ENCODE results near the gene FCHSD2.
"Not testable (repeated sequence)": the region's sequence is repeated elsewhere in the genome, so short reads cannot be mapped to it uniquely, and the experiment has no call there.

FCHSD2 gene

DNA sequence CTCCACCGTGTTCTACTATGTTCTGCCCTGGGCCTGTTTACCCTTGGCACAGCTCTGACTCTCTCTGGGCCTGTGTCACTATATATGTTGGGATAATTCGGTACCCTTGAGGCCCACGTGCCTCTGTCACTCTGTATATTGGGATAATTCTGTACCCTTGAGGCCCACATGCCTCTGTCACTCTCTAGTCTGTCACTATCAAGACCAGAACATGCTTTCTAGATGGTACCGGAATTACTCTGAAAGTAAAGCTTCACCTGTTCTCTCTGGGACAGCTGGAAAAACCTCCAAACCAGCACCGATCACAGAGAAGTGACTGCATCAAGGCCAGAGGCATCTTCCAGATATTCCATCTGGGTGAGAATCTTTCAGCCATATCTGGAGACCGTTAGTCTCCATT is 9.3 kb upstream of the FCHSD2 start:
- no peak for DNase-seq (ENCODE audit: low read depth in 2 of 2)

- no peak for DNase-seq (ENCODE audit: low read depth in 2 of 2)
Observed at GRCh38 chr11:73149105-73149504, 7.0 kb upstream of the FCHSD2 start.

GRCh38 chr11:73147771-73148681 is 5.9 kb upstream of the FCHSD2 start:
- DNase-seq (ENCODE audit: low read depth in 2 of 2), result no peak

- DNase-seq (ENCODE audit: low read depth in 2 of 2), result no peak
Observed at GRCh38 chr11:73145986-73146575, 4.0 kb upstream of the FCHSD2 start.

- no peak for DNase-seq (ENCODE audit: low read depth in 2 of 2)
Observed at GRCh38 chr11:73143126-73143838, 1.2 kb upstream of the FCHSD2 start.

DNA sequence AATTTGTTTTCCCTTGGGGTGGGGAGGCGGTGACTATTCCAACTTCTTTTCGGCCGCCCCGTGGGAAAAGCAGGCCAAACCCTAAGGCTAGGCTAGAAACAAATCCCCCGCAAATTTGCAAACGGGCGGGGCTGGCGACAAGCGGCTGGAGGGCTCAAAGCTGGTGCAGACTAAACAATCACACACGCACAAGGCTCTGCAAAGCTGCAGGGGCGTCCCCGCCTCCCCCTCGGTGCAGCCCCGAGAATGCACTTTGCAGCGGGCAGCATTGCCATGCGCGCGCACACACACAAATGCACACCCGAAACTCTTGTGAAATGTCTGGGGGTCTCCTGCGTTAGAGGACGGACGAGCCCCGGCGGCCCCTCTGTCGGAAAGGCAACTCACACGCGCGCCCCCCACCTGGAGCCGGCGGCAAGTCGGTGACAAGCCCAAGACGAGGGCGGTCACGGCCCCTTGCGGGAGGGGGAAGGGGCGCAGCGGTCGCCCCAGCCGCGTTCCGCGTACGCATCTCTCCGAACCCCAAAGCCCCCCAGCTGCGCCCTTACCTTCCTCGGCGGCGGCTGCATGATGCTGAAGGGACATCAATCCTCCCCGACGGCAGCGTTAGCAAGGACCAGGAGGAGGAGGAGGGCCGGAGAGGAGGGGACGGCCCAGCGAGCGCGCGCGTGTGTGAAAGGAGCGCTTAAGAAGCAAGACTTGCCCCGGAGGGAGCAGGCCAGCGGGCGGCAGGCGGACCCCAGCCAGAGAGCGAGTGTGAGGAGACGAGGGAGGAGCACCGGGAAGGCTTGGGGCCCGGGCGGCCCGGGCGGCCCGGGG is 600 bp downstream of the FCHSD2 start:
- DNase-seq (ENCODE audit: low read depth in 2 of 2), result peak; percentile 26 to 29

- DNase-seq (ENCODE audit: low read depth in 2 of 2), result peak in 1 of 2 experiments; percentile 28
Observed at GRCh38 chr11:73141031-73141308, 1.1 kb downstream of the FCHSD2 start.

DNA sequence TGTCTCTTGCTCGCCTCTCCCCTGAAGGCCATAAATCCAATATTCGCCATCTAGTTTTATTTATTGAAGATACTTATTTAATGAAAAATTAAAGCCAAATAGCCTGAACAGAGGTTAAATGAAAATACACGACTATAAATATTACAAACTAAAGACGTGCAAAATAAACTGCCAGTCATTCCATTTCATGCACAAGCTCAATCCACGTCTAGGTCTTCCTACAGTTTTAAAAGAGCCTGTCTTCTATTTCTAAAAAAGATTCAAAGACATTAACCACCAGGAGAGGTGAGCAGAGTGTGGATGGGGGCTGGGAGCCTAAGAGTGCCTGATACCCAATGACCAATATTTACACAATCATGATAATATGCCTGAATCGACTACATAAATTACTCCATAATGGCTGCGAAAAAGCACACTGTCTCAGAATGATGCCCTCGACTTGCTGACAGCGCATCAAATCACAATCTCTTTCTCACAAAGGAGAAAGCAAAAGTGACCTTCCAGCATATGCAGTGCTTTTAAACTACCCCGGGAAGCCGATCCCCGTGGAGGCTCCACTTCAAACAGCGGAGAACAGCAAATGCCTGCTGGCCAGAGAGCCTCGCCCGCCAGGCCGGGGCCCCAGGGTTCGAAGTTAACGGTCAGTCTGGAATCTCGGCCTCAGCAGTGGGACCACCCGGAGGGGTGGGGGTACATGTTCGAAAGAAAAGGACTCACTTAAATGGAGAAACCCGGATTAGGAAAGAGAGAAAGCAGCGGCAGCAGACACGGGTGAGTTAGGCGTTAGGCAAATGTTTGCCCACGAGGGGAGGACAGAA is 1.7 kb downstream of the FCHSD2 start:
- no peak for DNase-seq (ENCODE audit: low read depth in 2 of 2)

GRCh38 chr11:73139476-73140198 is 2.5 kb downstream of the FCHSD2 start:
- no peak for DNase-seq (ENCODE audit: low read depth in 2 of 2)

DNA sequence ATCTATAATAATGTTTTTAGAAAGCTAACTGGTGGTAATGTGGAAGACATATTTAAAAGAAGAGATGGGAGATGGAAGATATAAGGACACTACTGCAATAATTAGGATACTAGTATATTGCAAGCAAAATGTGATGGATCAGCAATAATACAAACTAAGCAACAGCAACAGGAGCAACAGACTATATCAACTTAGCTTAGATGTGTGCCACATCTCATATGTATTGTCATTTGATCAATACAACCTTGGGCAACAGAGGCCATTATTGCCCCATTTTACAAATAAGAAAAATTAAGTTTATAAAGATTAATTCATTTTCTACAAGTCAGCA is 4.2 kb downstream of the FCHSD2 start:
- DNase-seq (ENCODE audit: low read depth in 2 of 2), result no peak

GRCh38 chr11:73137262-73137943 is 4.7 kb downstream of the FCHSD2 start:
- DNase-seq (ENCODE audit: low read depth in 2 of 2), result no peak

GRCh38 chr11:73136722-73137121 is 5.4 kb downstream of the FCHSD2 start:
- DNase-seq (ENCODE audit: low read depth in 2 of 2), result not testable (repeated sequence)

- no peak for DNase-seq (ENCODE audit: low read depth in 2 of 2)
Observed at GRCh38 chr11:73135346-73136284, 6.5 kb downstream of the FCHSD2 start.

DNA sequence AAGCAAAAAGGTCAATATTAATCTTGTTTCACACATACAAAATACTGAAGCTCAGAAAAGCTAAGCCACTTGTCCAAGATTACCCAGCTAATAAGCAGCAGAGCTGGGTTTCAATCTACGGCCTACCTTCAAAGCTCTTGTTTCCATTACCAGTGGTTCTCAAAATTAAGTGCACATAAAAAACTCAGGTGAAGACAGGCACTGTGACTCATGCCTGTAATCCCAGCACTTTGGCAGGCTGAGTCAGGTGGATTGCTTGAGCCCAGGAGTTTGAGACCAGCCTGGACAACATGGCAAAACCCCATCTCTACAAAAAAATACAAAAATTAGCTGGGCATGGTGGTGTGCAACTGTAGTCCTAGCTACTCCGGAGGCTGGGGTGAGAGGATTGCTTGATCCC is 9.8 kb downstream of the FCHSD2 start:
- DNase-seq (ENCODE audit: low read depth in 2 of 2), result not testable (repeated sequence)

GRCh38 chr11:73130181-73130580 is 11.9 kb downstream of the FCHSD2 start:
- no peak for DNase-seq (ENCODE audit: low read depth in 2 of 2)

- no peak for DNase-seq (ENCODE audit: low read depth in 2 of 2)
Observed at GRCh38 chr11:73129198-73129597, 12.9 kb downstream of the FCHSD2 start.

GRCh38 chr11:73126804-73127480 is 15.2 kb downstream of the FCHSD2 start:
- DNase-seq (ENCODE audit: low read depth in 2 of 2), result no peak

DNA sequence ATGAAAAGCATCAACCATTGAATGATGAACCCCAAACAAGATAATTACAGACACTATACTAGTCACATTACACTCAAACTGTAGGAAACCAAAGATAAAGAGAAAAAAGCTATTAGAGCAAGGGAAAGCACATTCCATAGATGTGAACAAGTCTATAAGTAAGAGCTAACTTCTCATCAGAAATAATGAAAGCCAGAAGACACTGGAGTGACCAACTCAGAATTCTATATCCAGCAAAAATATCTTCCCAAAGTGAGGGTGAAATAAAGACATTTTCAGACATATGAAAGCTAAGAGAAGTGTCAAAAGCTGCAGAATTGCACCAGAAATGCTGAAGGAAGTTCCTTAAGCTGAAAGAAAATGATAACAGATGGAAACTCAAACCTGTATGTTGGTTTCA is 17.3 kb downstream of the FCHSD2 start:
- no peak for DNase-seq (ENCODE audit: low read depth in 2 of 2)
